ENCODE data around the gene ARHGAP9. TPM values are rescaled to one million over a fixed set of nuclear protein-coding genes. Genes with fewer than 3 reads are reported as not detected.
A peak's percentile ranks its signal among the peaks of the same experiment; 100 is the strongest.
"Not testable (repeated sequence)": the region's sequence is repeated elsewhere in the genome, so short reads cannot be mapped to it uniquely, and the experiment has no call there.

Gene ARHGAP9
- polyA plus RNA-seq (2013, experiment 1 of 2; ENCODE audit: insufficient read length), result 1.1 TPM
- 1.1 TPM for polyA plus RNA-seq (2013, experiment 2 of 2; ENCODE audit: insufficient read length)

DNA sequence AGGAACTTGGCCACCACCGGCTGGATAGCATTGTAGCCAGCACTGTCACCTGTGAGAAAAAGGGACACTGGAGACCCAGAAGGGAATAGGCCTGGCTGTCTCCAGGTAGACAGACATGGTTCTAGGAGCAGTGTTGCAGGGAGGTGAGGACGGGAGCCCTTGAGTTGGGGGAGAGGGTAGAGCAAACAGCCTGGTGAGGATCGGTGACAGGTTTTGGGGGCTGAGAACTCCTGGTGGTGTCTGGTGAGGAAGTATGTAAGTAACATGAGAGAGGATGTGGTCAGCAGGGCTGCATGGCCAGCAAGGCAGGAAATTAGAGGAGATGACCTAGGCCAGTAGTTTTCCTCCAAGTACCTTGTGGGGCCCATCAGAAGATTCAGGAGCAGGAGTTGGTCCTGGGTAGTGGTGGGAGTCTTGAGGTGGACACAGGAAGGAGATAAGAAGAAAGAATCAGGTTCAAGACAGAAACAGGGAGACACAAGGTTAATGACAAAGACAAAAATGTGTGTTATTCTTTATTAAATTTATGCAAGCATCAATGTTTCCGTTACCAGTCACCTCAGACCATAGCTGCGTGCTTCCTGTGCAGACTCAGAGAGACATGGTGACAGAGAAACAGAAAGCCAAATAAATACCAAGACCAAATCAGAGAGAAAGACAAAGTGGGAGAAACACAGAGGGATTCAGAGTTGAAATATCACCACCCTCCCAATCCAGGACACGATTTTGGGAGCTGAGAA, at the start of gene ARHGAP9:
TSS of gene ARHGAP9 (minus strand) at position 491 of the 740 bp plus-strand sequence. CDS start at position 31, 460 bp downstream.
- no peak for DNase-seq

DNA sequence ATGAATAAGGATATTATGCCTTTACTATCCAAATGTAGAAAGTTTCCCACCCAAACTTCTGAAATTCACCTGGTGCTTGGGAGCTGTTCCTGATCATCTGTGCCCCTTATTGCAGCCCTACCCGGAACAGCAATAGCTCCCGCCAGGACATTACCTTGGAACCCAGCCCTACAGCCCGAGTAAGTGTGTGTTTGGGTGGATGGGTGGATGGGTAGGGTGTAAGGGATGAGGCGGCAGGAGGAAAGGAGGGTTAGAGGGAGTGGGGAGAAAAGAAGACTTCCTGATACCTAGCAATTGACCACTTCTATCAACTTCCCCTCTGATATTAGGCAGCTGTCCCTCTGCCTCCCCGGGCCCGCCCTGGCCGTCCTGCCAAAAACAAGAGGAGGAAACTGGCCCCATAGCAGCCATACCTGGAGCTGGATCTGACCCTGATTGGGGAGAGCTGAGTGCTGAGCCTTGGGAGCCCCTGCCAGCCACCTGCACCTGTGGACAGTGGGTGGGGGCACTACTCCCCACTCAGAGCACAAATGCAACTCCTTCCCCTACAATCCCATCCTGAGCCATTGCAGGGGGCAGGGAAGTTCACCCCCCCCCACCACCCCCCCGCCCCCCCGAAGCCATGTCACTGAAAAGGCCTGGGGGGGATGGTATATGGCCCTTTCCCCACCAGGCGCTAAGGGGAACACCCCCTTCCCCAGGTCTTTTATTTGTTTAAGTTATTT, 49.3 kb upstream of the ARHGAP9 start:
- no peak for DNase-seq

DNA sequence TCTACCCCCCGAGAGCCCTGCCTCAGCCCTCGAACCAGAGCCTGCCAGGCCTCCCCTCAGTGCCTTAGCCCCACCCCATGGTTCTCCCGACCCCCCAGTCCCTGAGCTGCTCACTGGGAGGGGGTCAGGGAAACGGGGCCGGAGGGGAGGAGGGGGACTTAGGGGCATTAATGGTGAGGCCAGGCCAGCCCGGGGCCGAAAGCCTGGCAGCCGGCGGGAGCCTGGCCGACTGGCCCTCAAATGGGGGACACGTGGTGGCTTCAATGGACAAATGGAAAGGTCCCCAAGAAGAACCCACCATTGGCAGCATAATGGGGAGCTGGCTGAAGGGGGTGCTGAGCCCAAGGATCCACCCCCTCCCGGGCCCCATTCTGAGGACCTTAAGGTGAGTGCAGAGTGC, 48.5 kb upstream of the ARHGAP9 start:
- DNase-seq, result no peak

DNA sequence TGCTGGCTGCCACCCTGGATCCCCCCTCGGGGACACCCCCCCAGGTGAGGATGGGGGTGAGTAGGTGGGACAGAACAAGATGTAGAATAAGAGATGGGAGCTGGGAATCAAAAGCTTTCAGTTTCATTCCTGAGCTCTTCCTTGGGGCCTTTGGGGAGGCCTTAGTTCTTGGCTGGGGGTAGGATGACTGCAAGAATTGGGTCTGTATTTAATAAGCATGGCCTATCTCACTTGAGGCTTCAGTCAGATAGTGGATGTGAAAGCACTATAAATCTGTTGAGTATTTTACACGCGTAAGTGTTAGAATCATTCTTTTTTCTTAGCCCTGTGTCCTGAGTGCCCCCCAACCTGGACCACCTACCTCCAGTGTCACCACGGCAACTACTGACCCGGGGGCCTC, 47.5 kb upstream of the ARHGAP9 start:
- no peak for DNase-seq

DNA sequence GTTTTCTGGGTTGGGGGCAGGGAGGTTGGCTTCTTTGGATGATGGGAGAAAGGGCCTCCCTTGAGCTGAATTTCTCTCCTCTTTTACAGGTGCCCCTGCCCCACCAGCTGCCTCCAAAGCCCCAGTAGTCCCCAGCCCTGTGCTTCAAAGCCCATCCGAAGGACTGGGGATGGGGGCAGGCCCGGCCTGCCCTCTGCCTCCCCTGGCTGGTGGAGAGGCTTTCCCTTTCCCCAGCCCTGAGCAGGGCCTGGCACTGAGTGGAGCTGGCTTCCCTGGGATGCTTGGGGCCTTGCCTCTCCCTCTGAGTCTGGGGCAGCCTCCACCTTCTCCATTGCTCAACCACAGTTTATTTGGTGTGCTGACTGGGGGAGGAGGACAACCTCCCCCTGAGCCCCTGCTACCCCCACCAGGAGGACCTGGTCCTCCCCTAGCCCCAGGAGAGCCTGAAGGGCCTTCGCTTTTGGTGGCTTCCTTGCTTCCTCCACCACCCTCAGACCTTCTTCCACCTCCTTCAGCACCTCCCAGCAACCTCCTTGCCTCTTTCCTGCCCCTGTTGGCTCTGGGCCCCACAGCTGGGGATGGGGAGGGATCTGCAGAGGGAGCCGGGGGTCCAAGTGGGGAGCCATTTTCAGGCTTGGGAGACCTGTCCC, 46.9 kb upstream of the ARHGAP9 start:
- DNase-seq, result no peak

DNA sequence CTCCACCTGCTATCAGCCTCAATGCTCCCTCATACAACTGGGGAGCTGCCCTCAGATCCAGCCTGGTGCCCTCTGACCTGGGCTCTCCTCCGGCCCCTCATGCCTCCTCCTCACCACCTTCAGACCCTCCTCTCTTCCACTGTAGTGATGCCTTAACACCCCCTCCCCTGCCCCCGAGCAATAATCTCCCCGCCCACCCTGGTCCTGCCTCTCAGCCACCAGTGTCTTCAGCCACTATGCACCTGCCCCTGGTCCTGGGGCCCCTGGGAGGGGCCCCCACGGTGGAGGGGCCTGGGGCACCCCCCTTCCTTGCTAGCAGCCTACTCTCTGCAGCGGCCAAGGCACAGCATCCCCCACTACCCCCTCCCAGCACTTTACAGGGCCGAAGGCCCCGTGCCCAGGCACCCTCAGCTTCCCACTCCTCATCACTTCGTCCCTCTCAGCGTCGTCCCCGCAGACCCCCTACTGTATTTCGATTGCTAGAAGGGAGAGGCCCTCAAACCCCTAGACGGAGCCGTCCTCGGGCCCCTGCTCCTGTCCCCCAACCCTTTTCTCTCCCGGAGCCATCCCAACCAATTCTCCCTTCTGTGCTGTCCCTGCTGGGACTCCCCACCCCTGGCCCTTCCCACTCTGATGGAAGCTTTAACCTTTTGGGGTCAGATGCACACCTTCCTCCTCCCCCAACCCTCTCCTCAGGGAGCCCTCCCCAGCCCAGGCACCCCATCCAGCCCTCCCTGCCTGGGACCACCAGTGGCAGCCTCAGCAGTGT, 46.1 kb upstream of the ARHGAP9 start:
- DNase-seq, result no peak

DNA sequence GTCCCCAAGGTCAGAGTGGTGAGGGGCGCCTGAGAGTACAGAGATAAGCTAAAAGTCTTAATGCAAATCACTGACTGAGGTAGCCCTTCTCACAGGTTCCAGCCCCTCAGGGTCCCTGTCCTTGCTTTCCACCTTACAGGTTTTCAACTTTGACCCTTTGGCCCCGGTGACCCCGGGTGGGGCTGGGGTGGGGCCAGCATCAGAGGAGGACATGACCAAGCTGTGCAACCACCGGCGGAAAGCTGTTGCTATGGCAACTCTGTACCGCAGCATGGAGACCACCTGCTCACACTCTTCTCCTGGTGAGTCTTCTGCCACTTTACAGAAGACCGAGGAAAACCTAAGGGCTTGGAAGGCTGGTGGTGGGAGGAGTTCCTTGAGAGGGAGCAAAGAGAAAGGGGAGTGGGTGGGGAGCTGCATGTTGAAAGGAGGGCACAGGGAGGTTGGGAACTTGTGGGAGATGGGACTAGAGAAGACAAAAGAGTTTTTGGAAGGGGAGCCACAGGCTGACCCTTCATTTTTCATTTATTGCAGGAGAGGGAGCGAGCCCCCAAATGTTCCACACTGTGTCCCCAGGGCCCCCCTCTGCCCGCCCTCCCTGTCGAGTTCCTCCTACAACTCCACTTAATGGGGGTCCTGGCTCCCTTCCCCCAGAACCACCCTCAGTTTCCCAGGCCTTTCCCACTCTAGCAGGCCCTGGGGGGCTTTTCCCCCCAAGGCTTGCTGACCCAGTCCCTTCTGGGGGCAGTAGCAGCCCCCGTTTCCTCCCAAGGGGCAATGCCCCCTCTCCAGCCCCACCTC, 45.3 kb upstream of the ARHGAP9 start:
- DNase-seq, result no peak

DNA sequence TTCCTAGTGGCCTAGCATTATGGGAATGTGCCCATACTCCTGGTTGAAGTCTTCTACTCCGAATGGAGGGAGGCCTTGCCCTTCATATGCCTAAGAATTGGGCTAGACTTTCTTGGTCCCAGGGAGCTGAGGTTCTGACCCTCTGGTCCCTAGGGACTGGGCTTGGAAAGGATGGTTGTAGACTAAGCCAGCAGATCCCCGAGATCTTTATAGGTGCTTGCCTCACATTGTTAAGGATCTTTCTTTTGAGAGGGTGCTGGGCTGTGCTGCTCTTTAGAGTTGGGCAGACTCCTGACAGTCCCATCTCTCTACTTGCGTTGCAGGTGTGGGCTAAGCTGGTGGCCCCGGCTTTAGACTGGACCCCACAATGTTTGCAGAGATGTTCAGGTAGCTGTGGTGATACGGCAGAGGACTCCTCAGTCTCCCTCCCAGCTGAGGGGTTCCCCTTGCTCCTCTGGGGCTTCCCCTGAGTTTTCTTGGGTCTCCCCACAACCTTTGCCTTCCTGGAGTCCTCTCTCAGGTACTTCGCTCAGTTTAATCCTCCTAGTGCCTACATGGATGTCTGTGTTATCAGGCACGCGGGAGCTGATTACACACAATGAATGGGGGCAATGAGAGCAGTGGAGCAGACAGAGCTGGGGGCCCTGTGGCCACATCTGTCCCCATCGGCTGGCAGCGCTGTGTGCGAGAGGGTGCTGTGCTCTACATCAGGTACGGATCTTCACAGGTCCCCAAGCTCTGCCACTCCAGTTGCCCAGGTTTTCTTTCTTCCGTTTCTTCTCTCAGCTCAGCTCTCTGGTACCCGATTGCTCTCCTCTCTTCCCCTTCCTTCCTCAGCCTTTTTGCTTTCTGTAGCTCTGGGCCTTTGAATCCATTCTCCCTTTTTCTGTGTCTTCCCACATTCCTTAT, 44.3 kb upstream of the ARHGAP9 start:
- DNase-seq, result no peak

DNA sequence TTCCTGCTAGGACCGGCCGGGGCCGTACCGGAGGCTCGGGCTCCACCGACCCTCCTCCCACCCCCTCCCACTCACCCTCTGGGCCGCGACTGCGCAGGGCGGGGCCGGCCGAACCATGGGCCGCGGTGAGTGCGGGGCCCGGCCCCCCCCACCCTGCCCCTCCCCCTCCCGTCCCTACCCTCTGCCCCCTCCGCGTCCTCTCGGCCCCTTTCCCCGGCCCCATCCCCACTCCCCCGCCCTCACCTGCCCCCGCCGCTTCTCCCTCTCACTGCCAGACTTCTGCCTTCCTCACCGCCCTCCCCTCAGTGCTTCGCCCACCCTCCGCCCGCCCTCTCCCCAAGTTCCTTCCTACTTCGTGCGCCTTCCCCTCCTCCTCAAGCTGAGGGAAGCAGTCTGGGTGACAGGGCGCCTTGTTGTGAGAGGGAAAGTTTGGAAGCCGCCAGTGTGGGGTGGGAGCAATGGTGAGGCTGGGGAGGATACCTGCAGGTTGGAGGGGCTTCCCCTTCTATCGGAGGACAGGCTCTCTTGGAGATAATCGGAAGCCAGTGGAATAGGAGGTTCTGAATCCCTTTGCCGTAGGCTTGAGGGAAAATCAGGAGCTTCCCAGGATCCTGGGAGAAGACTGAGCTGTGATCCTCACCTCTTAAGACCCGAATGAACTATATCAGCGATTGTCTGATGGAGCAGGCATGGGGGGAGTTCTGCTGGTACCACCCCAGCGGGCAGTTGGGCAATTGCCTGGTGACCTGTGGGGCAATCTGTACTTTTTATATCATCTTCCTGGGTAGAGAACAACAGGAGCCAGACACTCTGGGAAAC, 43.4 kb upstream of the ARHGAP9 start:
- DNase-seq, result peak; percentile 59

DNA sequence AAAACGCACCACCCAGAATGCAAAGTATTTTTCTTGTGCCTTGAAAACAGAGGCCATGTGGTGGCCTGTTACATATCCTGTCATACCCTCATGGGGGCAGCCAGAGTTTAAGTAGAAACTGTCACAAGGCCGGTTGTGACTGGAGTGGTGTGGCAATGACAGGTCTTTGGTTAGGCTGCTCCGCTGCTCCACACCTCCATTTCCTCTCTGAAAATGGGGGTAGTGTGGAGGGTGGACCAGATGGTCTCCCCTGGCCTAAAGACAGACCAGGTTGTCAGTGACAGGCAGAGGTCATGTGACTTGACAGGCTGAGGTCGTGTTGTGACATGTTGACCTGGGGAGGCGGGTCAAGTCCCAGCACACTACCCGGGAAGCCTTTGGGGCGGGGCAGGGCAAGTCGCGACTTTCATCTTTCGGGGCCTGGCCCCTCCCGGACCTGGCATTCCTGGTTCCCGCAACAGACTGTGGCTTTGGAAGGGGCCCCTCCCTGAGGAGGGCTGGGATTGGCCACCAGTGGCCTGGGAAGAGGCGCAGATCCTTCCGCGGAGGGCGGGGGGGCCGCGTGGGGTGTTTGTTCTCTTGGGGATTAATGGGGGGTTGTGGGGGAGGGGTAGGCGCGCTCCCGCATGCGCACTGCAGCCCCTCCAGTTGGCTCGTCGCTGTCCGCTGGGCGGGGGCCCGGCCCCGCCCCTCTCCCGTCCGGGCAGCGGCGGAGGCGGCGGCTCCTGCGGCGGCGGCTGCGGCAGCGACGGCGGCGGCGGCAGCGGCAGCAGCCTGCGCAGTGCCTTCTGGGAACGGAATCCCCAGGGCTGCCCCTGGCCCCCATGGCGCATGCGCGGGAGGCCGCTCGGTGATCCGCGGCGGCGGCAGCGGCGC, 42.6 kb upstream of the ARHGAP9 start, which contains the start of gene MBD6:
TSS of gene MBD6 (plus strand) at position 814 of the 876 bp plus-strand sequence. CDS start 1,480 bp downstream, outside the sequence.
- peak; percentile 97 for DNase-seq

DNA sequence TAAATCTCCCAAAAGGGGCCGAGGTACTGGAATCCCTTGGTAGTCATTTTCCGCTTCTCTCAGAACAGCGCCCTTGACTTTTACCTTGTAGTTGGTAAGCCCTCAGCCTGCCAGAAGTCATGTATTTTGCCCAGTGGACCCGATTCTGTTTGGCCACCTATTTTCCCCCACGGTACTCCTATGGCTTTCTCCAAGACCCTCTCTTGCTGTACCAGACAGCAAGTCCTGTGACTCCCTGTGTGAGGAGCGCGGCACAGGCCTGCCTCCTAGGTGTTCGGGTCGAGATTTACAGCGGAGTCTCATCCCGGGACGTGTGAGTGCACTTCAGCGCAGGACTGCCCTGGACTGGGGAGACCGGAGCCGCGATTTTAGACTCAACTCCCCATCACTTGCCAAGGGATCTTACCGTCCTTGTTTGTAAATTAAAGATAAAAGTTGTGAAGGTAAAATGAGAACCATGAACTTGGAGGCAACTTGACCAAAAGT, 41.9 kb upstream of the ARHGAP9 start:
- peak; percentile 70 for DNase-seq

DNA sequence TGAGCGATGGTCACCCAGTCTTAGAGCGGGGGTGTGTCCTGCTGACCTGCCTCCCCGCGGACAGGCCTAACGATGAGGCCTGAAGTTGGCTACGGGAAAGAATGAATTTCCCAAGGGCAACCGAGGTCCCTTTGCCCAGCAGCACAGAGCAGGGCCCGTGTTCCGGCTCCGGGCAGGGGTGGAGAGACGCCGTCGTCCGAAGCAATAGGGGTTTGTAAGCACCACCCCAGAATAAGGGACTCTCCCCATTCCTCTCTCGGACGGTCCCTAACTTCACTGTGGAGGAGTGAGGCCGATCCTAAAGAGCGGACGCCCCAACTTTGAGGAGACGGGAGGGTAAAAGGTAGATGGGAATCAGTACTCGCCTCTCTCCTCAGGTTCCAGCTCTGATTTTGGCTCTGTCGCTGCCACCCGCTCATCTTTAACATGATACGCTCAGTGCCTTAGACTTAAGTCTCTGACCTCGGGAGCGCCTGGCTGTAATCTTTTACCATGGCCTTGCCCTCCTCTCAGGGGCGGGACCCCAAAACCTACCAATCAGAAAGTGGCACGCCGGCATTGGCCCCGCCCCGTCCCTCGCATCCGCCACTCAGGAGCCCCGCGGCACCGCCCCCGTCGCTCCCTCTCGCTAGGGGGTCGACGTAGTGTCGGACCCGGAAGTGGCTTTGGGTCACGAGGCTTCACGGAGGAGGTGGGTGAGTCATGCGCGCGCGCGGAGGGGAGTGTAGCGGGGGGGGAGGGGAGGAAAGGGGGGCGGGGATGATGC, 40.6 kb upstream of the ARHGAP9 start, which contains the start of gene DDIT3:
TSS of gene DDIT3 (minus strand) at position 462 of the 766 bp plus-strand sequence. CDS start 3,108 bp downstream, outside the sequence.
- DNase-seq, result peak; percentile 99

DNA sequence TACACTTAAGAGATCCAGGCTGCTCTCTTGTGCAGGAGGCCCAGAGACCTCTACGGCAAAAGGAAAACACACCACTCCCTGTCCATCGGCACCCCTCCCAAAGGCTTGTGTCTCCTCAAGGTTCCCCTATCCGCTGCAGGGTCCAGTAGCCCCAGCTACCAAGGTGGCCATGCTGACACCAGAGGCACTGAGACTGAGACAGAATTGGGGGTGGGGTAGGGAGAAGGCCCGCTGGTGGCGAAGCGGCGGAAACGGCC, 40.1 kb upstream of the ARHGAP9 start:
- DNase-seq, result no peak

DNA sequence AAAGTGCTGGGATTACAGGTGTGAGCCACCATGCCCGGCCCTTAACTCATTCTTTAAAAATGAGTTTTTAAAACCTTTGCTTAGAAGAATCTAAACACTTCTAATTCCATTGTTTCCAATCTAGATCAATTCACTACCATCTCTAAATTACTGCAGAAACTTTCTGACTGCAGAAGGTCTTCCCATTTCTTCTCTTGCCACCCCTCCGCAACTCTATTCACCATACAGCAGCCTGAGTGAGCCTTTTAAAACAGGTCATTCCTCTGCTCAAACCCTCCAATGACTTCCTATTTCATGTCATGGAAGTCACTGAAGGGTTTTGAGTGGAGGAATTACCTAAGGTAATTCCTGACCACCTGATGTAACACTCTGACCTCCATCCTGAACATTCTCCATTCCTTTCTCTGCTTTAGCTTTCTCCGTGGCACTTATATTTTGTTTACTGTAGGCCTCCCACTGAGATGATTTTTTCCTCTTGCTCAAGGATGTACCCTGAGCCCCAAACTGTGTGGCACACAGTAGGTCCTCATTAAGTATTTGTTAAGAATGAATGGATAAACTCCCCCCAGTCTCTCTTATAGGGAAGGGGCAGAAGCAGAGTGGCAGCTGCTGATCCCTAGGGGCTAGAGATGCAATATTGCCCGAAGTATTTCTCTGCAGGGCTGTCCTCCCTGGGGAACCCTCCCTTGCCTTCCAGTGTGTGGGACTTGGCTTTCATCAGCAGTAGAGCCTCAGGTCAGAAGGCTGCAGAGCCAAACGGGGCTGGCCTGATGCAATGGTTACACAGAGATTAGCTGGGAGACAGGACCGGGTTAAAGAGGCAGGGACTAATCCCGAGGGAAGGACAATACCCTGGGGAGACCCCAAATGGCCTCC, 39.5 kb upstream of the ARHGAP9 start:
- peak; percentile 74 for DNase-seq

DNA sequence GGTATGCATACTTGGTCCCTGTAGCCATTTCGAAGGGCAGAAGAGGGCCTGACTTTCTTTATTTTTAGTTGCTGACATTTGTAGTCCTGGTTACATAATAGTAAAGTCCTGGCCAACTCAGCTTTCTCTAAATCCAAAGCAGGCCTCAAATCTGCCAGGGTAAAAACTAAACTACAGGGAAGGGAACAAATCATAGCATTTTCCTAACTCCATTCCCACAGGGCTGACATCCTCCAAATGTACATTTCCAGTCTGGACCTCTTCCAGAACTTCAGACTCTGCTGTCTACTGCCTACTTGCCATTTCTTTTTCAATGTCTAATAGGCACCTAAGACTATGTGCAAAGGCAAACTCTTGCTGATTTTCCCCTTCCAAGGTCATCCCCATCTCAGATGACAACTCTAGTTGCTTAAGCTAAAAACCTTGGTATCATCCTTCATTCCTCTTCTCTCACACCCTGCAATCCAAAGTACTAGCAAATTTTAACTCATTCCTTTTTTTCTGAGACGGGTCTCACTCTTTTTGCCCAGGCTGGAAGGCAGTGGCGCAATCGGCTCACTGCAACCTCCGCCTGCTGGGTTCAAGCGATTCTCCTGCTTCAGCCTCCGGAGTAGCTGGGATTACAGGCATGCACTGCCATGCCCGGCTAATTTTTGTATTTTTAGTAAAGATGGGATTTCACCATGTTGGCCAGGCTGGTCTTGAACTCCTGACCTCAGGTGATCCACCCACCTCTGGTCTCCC, 38.7 kb upstream of the ARHGAP9 start:
- no peak for DNase-seq

DNA sequence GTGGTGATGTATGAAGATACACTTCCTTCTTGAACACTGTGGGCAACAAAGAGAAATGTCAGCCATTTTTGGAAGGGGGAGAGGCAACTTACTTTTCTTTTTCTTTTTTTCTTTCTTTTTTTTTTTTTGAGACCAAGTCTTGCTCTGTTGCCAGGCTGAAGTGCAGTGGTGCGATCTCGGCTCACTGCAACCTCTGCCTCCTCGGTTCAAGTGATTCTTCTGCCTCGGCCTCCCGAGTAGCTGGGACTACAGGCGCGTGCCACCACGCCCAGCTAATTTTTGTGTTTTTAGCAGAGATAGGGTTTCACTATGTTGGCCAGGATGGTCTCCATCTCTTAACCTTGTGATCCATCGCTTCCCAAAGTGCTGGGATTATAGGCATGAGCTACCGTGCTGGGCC, 38.1 kb upstream of the ARHGAP9 start:
- not testable (repeated sequence) for DNase-seq

All from fibroblast of skin of scalp (primary cell).